ENCODE measurements around the gene PTPRM. TPM values are rescaled to one million over a fixed set of nuclear protein-coding genes. Genes with fewer than 3 reads are reported as not detected.

The PTPRM gene
- total RNA-seq, 1 donor from 2014 or later = 40.1 TPM

- no peak for DNase-seq (ENCODE audit: low read depth in 2 of 2)
These were observed 187.6 kb downstream of the PTPRM start for GRCh38 chr18:7754725-7755181.

- DNase-seq (ENCODE audit: low read depth in 2 of 2) = peak; percentile 38 to 65
These were observed 188.8 kb downstream of the PTPRM start for GRCh38 chr18:7755753-7756475.

- no peak for DNase-seq (ENCODE audit: low read depth in 2 of 2)
These were observed 190.1 kb downstream of the PTPRM start for GRCh38 chr18:7757175-7757574.

GRCh38 chr18:7758764-7759163 lies 191.6 kb downstream of the PTPRM start:
- no peak for DNase-seq (ENCODE audit: low read depth in 2 of 2)

- DNase-seq (ENCODE audit: low read depth in 2 of 2) = peak in 1 of 2 donors; percentile 42
These were observed 194.1 kb downstream of the PTPRM start for GRCh38 chr18:7760967-7761948.

- DNase-seq (ENCODE audit: low read depth in 2 of 2) = no peak
These were observed 197.3 kb downstream of the PTPRM start for GRCh38 chr18:7764405-7764804.

GRCh38 chr18:7766346-7766745 lies 199.2 kb downstream of the PTPRM start:
- DNase-seq (ENCODE audit: low read depth in 2 of 2) = no peak

- DNase-seq (ENCODE audit: low read depth in 2 of 2) = no peak
These were observed 199.7 kb downstream of the PTPRM start for GRCh38 chr18:7766817-7767216.

- no peak for DNase-seq (ENCODE audit: low read depth in 2 of 2)
These were observed 203.8 kb downstream of the PTPRM start for GRCh38 chr18:7770908-7771307.

GRCh38 chr18:7772510-7772888 lies 205.4 kb downstream of the PTPRM start:
- no peak for DNase-seq (ENCODE audit: low read depth in 2 of 2)

GRCh38 chr18:7772951-7773350 lies 205.8 kb downstream of the PTPRM start:
- DNase-seq (ENCODE audit: low read depth in 2 of 2) = no peak

- no peak for DNase-seq (ENCODE audit: low read depth in 2 of 2)
These were observed 208.0 kb downstream of the PTPRM start for GRCh38 chr18:7775128-7775527.

- no peak for DNase-seq (ENCODE audit: low read depth in 2 of 2)
These were observed 208.7 kb downstream of the PTPRM start for GRCh38 chr18:7775843-7776242.

- no peak for DNase-seq (ENCODE audit: low read depth in 2 of 2)
These were observed 211.1 kb downstream of the PTPRM start for GRCh38 chr18:7778181-7778580.

- no peak for DNase-seq (ENCODE audit: low read depth in 2 of 2)
These were observed 212.1 kb downstream of the PTPRM start for GRCh38 chr18:7779211-7779610.

- no peak for DNase-seq (ENCODE audit: low read depth in 2 of 2)
These were observed 217.1 kb downstream of the PTPRM start for GRCh38 chr18:7784171-7784570.

GRCh38 chr18:7786569-7786968 lies 219.5 kb downstream of the PTPRM start:
- DNase-seq (ENCODE audit: low read depth in 2 of 2) = no peak

GRCh38 chr18:7787339-7787738 lies 220.2 kb downstream of the PTPRM start:
- no peak for DNase-seq (ENCODE audit: low read depth in 2 of 2)

GRCh38 chr18:7789856-7790552 lies 222.9 kb downstream of the PTPRM start:
- DNase-seq (ENCODE audit: low read depth in 2 of 2) = peak; percentile 64 to 72

- no peak for DNase-seq (ENCODE audit: low read depth in 2 of 2)
These were observed 226.0 kb downstream of the PTPRM start for GRCh38 chr18:7793100-7793499.

GRCh38 chr18:7803956-7804469 lies 236.9 kb downstream of the PTPRM start:
- DNase-seq (ENCODE audit: low read depth in 2 of 2) = no peak

GRCh38 chr18:7805096-7805495 lies 238.0 kb downstream of the PTPRM start:
- no peak for DNase-seq (ENCODE audit: low read depth in 2 of 2)

Measured in lung microvascular endothelial cell (primary cell).